ENCODE data around the gene ZNF524. TPM values are rescaled to one million over a fixed set of nuclear protein-coding genes. Genes with fewer than 3 reads are reported as not detected.

The ZNF524 gene
- total and polyA plus RNA-seq, 7 donors: 24.5 to 49.2 (median 37.1) TPM

DNA sequence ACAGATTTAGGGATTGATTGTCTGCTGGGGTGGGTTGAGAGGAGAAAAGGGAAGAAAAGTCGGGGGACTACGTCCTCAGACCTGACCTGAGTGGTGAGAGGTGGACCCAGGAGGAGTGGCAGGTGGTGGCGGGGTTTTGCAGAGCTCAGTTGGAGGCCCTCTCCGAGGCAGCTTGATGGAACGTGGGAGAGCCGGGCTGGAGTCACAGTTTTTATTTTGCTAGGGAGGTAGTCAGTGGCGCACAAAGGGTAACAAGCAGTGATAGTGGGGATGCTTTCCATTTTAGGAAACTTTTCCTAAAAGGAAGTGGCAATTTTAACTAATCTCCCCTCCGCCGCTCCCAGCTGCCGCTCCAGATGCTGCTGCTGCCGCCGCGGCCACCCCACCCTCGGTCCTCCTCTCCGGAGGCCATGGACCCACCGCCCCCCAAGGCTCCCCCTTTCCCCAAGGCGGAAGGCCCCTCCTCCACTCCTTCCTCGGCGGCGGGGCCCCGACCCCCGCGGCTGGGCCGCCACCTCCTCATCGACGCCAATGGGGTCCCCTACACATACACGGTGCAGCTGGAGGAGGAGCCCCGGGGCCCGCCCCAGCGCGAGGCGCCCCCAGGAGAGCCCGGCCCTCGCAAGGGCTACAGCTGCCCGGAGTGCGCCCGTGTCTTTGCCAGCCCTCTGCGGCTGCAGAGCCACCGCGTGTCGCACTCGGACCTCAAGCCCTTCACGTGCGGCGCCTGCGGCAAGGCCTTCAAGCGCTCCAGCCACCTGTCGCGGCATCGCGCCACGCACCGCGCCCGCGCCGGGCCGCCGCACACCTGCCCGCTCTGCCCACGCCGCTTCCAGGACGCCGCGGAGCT lies 42.3 kb downstream of the ZNF524 start:
- intact Hi-C loops (cut with DNase I): no loop called here
- Histone ChIP-seq H3K9me3 (no peaks in the 10 kb centered on the region), H3K36me3 (peaks cover 0 to 23% (median 2%) of the 10 kb centered on the region in 4 donors), H3K27ac (peak overlapping the region; percentile 84 to 98 (median 97)), H3K4me1 (peaks cover 0 to 74% (median 69%) of the 10 kb centered on the region in 4 donors), H3K27me3 (no peaks in the 10 kb centered on the region), H3K4me3 (peak overlapping the region; percentile 78 to 99 (median 85))
- DNase-seq: peak; percentile 72
- WGBS, 2 donors: 0 to 1% methylated on average over 65 of the region's 65 CpGs
- TF ChIP-seq EP300 (IDR thresholded peaks at IDR 0.05) (no peak), POLR2A (IDR thresholded peaks at IDR 0.05) (no peak), POLR2AphosphoS5 (IDR thresholded peaks at IDR 0.05) (peak in 1 of 4 donors; percentile 4)
- TF ChIP-seq, protein P1, sequence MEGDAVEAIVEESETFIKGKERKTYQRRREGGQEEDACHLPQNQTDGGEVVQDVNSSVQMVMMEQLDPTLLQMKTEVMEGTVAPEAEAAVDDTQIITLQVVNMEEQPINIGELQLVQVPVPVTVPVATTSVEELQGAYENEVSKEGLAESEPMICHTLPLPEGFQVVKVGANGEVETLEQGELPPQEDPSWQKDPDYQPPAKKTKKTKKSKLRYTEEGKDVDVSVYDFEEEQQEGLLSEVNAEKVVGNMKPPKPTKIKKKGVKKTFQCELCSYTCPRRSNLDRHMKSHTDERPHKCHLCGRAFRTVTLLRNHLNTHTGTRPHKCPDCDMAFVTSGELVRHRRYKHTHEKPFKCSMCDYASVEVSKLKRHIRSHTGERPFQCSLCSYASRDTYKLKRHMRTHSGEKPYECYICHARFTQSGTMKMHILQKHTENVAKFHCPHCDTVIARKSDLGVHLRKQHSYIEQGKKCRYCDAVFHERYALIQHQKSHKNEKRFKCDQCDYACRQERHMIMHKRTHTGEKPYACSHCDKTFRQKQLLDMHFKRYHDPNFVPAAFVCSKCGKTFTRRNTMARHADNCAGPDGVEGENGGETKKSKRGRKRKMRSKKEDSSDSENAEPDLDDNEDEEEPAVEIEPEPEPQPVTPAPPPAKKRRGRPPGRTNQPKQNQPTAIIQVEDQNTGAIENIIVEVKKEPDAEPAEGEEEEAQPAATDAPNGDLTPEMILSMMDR (IDR thresholded peaks at IDR 0.05): no peak

DNA sequence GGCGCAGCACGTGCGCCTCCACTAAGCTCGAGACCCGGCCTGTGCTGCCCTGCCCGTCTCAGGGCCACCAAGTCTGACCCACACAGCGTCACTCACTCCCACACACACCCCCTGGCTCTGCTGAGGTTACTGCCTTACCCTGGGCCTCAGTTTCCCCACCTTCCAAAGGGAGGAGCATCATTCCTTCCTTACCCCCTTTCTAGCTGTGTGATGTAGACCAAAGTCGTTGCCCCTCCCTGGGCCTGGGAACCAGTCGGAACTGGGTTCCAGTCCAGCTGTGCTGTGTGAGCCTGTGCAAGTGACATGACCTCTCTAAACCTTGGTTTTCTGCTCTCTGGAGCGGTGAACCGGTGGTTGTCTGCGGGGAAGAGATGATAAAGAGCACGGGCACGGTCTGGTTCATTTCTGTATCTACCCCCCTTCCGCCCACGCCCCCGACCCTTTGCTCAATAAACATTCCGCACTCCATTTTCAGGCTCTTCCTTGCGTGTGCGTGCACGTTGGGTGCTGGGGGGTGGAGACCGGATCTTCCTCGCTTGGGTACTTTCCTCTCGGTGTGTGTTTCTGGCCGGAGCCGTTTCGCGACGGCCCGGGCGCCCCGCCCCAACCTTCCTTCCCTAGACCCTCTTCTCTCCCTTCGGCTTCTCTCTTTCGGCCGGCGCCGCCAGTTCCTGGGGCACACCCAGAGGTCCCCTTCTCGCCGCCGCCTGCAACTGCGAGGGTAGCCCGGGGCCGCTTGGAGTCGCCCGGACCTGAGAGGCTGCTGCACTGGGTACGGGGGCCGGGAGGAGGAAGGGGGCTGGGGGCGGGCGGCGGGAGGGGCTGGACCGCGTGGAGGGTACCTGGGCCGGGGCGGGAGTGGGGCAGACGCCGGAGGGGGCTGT lies 43.2 kb downstream of the ZNF524 start, which contains the start of gene ZNF581:
Gene ZNF581 (plus strand): TSS at position 647 of the 884 bp plus-strand sequence. CDS start 923 bp downstream, outside the sequence.
- H3K36me3 ChIP-seq: peaks cover 0 to 20% (median 2%) of the 10 kb centered on the region in 4 donors
- peak; percentile 26 to 68 (median 52) for TF ChIP-seq POLR2AphosphoS5 (IDR thresholded peaks at IDR 0.05)
- TF ChIP-seq, protein P1 (IDR thresholded peaks at IDR 0.05): no peak
- peak within 1 kb of the TSS; percentile 84 to 98 (median 97) for H3K27ac ChIP-seq
- no peaks in the 10 kb centered on the region for H3K9me3 ChIP-seq
- intact Hi-C loops (cut with DNase I): no loop called here
- WGBS, 2 donors: 1 to 2% methylated on average over 56 of the region's 56 CpGs
- peak; percentile 88 for DNase-seq
- H3K4me3 ChIP-seq: peak within 1 kb of the TSS; percentile 78 to 99 (median 85)
- H3K27me3 ChIP-seq: no peaks in the 10 kb centered on the region
- peaks cover 0 to 69% (median 68%) of the 10 kb centered on the region in 4 donors for H3K4me1 ChIP-seq

DNA sequence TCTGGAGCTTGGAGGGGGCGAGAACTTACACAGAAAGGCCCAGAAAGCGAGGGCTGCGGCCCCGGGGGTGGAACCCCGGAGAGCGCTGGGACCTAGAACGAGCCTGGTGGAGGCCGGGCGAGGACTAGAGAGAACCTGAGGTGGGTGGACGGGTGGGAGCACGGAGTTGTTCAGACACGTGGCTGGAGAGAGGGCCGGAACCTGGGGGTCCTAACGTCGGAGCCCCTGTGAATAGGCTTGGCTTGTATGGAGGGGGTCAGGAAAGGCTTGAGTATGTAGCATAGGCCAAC lies 43.7 kb downstream of the ZNF524 start:
- H3K27me3 ChIP-seq: no peaks in the 10 kb centered on the region
- peak overlapping the region; percentile 78 to 99 (median 85) for H3K4me3 ChIP-seq
- intact Hi-C loops (cut with DNase I): no loop called here
- H3K27ac ChIP-seq: peak overlapping the region; percentile 84 to 98 (median 97)
- H3K36me3 ChIP-seq: peaks cover 0 to 16% (median 2%) of the 10 kb centered on the region in 4 donors
- H3K9me3 ChIP-seq: no peaks in the 10 kb centered on the region
- DNase-seq: no peak
- WGBS, 2 donors: 0 to 1% methylated on average over 15 of the region's 15 CpGs
- TF ChIP-seq, protein P1 (IDR thresholded peaks at IDR 0.05): no peak
- TF ChIP-seq POLR2A (IDR thresholded peaks at IDR 0.05) (no peak), POLR2AphosphoS5 (IDR thresholded peaks at IDR 0.05) (no peak), EP300 (IDR thresholded peaks at IDR 0.05) (no peak)
- H3K4me1 ChIP-seq: peaks cover 0 to 75% (median 68%) of the 10 kb centered on the region in 4 donors

DNA sequence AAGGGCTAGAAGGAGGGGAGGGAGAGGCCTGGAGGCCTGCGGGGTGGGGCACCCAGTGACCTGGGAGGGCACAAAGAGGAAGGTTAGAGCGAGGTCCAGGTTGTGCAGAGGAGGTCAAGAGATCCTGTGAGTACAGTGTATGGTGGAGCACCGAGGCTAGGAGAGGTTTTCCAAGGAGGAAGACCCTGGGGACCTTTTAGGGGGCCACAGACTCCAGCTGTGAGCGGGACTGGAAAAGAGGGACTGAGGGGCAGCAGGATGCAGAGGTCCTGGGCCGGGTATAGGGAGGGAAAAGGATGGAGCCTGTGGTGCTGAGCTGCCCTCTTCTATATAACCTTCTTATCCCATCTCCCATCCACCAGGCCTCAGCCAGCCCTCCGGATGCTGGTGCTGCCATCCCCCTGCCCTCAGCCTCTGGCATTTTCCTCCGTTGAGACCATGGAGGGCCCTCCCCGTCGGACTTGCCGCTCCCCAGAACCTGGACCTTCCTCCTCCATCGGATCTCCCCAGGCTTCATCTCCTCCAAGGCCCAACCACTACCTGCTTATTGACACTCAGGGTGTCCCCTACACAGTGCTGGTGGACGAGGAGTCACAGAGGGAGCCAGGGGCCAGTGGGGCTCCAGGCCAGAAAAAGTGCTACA lies 44.2 kb downstream of the ZNF524 start:
- Histone ChIP-seq H3K27me3 (no peaks in the 10 kb centered on the region), H3K36me3 (peaks cover 0 to 16% (median 2%) of the 10 kb centered on the region in 4 donors), H3K4me3 (peak overlapping the region; percentile 78 to 99 (median 85)), H3K4me1 (peaks cover 0 to 75% (median 68%) of the 10 kb centered on the region in 4 donors), H3K27ac (peak overlapping the region; percentile 84 to 98 (median 97)), H3K9me3 (no peaks in the 10 kb centered on the region)
- intact Hi-C loops (cut with DNase I): no loop called here
- TF ChIP-seq EP300 (IDR thresholded peaks at IDR 0.05) (no peak), POLR2AphosphoS5 (IDR thresholded peaks at IDR 0.05) (no peak), POLR2A (IDR thresholded peaks at IDR 0.05) (no peak)
- TF ChIP-seq, protein P1 (IDR thresholded peaks at IDR 0.05): no peak
- DNase-seq: no peak
- whole genome bisulfite sequencing, 2 donors: 48 to 57% methylated on average over 12 of the region's 12 CpGs
